Left lung (tissue), 10 donors: Measurements from ENCODE around the gene ATAD3A. TPM values are rescaled to one million over a fixed set of nuclear protein-coding genes. Genes with fewer than 3 reads are reported as not detected.
A peak's percentile ranks its signal among the peaks of the same experiment; 100 is the strongest.

Experiments
- ATAC-seq: fragments of 200-7000 bp; cut with Tn5 transposase; one replicate; pipeline ENCODE4 v1.9.1; 2020; ENCODE audit warnings: moderate library complexity
- DNase-seq, 4 donors: peaks; one replicate each; pipeline ENCODE4 v3.0.0-alpha.2; 2013 to 2020
- H3K27ac ChIP-seq, 2 donors: fragments of 200-600 bp; sonication (generic) in 1 of 2; one replicate each; pipeline versions ENCODE4 v1.5.0 to v1.8.0; 2020 to 2021
- H3K27me3 ChIP-seq, 2 donors: fragments of 200-600 bp; sonication (generic) in 1 of 2; one replicate each; pipeline versions ENCODE4 v1.5.0 to v1.8.0; 2020 to 2021
- H3K36me3 ChIP-seq, 2 donors: fragments of 200-600 bp; sonication (generic) in 1 of 2; one replicate each; pipeline versions ENCODE4 v1.5.0 to v1.8.0; 2020 to 2021
- H3K4me1 ChIP-seq, 2 donors: fragments of 200-600 bp; one replicate each; pipeline ENCODE4 v1.8.0; 2021
- H3K4me3 ChIP-seq, 2 donors: fragments of 200-600 bp; sonication (generic) in 1 of 2; one replicate each; pipeline versions ENCODE4 v1.5.0 to v1.8.0; 2020 to 2021; ENCODE audit warnings: mild to moderate bottlenecking in 1 of 2
- H3K9me3 ChIP-seq, 2 donors: fragments of 200-600 bp; sonication (generic) in 1 of 2; one replicate each; pipeline versions ENCODE4 v1.5.0 to v1.8.0; 2020 to 2021
- CTCF ChIP-seq, 2 donors: fragments of 200-600 bp; sonication (generic) in 1 of 2; IDR thresholded peaks; one replicate each; pipeline versions ENCODE4 v1.5.0 to v1.8.0; 2021; ENCODE audit warnings: antibody characterized with exemption in 2 of 2
- intact Hi-C, 2 donors: fragments of 100-400 bp; cut with DNase I; formaldehyde crosslinking; loops; one replicate each; pipeline versions ENCODE4 v1.11.2 to v1.14.2; 2022
- polyA plus RNA-seq, 6 donors: library from polyadenylated mRNA; unstranded; fragments of 120-200 nt; gene quantifications; one replicate each; pipeline ENCODE4 v1.2.1, GENCODE V29; 2013; ENCODE audit not compliant: insufficient read length in 6 of 6
- total RNA-seq, 2 donors: library from RNA; stranded (reverse); fragmentation: NEBNext Ultra II Directional; extraction: Animal tissue kit (Norgen Biotek cat#: 25700); gene quantifications; one replicate each; pipeline ENCODE4 v1.2.1, GENCODE V29; 2021
- donor health status: DM: no; HTN: yes; CAD: no.
- donor health status: DM: no; HTN: no; CAD: no.

Gene ATAD3A
- total and polyA plus RNA-seq, 8 donors: 12.1 to 37.8 (median 20.1) TPM

- no peak for DNase-seq
- intact Hi-C loops: no loop called here
- Histone ChIP-seq H3K36me3 (peaks cover 0 to 40% of the 10 kb centered on the region in 2 donors), H3K4me3 (no peak overlapping the region), H3K9me3 (no peaks in the 10 kb centered on the region), H3K4me1 (peaks cover 0 to 17% of the 10 kb centered on the region in 2 donors), H3K27me3 (peaks cover 0 to 19% of the 10 kb centered on the region in 2 donors), H3K27ac (no peak overlapping the region)
- TF ChIP-seq CTCF (IDR thresholded peaks at IDR 0.05): no peak
- ATAC-seq: no peak
Observed at GRCh38 chr1:1537626-1538250, 25.8 kb downstream of the ATAD3A start.

DNA sequence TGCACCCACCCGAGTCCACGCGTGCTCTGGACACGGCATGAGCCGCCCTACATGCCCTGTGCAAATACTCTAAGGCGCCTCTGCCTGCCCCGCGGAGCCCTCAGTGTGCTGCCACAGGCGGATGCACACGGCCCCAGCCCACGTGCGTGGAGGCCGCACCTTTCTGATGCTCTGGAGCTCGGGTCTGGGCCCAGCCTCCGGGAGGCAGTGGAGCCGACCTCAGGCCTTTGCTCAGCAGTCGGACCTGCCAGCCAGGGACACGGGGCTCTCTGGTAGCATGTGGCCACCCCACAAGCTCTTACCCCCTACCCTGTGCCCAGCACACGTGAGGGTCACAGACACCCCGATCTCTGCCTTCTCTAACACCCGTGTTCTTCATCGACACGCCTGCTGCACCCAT lies 26.4 kb downstream of the ATAD3A start:
- Histone ChIP-seq H3K4me3 (no peak overlapping the region), H3K27ac (no peak overlapping the region), H3K36me3 (peaks cover 0 to 45% of the 10 kb centered on the region in 2 donors), H3K9me3 (no peaks in the 10 kb centered on the region), H3K4me1 (peaks cover 0 to 17% of the 10 kb centered on the region in 2 donors), H3K27me3 (peaks cover 0 to 19% of the 10 kb centered on the region in 2 donors)
- DNase-seq: no peak
- TF ChIP-seq CTCF (IDR thresholded peaks at IDR 0.05): no peak
- ATAC-seq: no peak
- intact Hi-C loops: no loop called here

DNA sequence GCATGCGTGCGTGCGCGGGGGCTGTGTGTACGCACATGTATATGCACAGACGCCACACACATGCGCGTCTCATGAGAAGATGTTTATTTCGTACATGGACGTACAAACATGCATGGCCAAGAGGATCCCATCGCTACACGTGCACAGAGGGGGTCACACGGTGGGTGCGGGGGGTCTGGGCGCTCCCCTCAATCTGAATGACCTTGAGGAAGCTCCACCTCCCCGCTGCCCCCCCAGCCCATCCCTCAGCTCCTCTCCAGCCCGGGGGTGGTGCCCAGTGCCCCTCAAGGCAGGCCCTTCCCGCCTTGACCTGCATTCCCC lies 27.0 kb downstream of the ATAD3A start:
- TF ChIP-seq CTCF (IDR thresholded peaks at IDR 0.05): no peak
- Histone ChIP-seq H3K9me3 (no peaks in the 10 kb centered on the region), H3K27me3 (peaks cover 0 to 19% of the 10 kb centered on the region in 2 donors), H3K4me1 (peaks cover 0 to 17% of the 10 kb centered on the region in 2 donors), H3K27ac (no peak overlapping the region), H3K4me3 (peak overlapping the region in 1 of 2 donors; percentile 38), H3K36me3 (peaks cover 0 to 50% of the 10 kb centered on the region in 2 donors)
- no peak for DNase-seq
- intact Hi-C loops: no loop called here
- no peak for ATAC-seq

DNA sequence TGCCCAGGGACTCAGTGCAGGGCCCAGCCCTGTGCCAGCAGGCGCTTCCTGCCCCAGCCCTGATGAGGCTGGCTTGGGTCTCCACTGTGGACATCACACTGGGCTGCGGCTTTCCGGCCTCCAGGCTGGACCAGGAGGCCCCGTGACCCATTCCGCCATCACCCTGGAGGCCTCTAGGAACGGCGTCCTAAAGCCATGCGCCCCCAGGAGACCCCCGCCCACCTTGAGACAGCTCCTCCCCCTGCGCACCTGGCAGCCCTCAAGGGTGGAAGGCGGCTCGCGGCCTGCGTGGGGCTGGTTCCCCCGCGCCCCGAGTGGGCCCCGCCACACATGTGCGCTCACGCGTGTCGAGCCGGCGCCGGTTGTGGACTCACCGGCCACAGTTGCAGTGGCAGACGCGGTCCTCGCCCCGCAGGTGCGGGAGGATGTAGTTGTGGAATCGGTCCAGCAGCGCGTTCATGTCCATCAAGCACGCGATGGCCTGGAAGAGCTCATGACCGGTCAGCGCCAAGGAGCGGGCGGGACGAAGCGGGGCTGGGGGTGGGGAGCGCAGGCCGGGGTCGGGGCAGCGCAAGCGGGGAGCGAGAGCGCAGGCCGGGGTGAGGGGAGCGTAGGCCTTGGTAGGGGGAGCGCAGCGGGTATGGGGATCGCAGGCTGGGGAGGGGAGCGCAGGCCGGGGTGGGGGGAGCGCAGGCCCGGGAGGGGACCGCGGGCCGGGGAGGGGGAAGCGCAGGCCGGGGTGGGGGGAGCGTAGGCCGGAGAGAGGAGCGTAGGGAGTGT lies 27.5 kb downstream of the ATAD3A start:
- peak; percentile 9 for ATAC-seq
- intact Hi-C loops: no loop called here
- Histone ChIP-seq H3K4me1 (peaks cover 0 to 17% of the 10 kb centered on the region in 2 donors), H3K36me3 (peaks cover 0 to 50% of the 10 kb centered on the region in 2 donors), H3K4me3 (peak overlapping the region; percentile 22 to 38), H3K27ac (no peak overlapping the region), H3K9me3 (no peaks in the 10 kb centered on the region), H3K27me3 (peaks cover 0 to 19% of the 10 kb centered on the region in 2 donors)
- DNase-seq: peak in 1 of 4 donors; percentile 52
- no peak for TF ChIP-seq CTCF (IDR thresholded peaks at IDR 0.05)

GRCh38 chr1:1540090-1540817 lies 28.3 kb downstream of the ATAD3A start, which contains the start of gene TMEM240:
Gene TMEM240, minus strand, starts transcription at chr1:1540624. Its CDS starts 278 bp downstream, at chr1:1540346.
- peaks cover 0 to 17% of the 10 kb centered on the region in 2 donors for H3K4me1 ChIP-seq
- peaks cover 0 to 19% of the 10 kb centered on the region in 2 donors for H3K27me3 ChIP-seq
- ATAC-seq (peak; percentile 82), DNase-seq (peak in 3 of 4 donors; percentile 56 to 83 (median 78))
- peak within 1 kb of the TSS; percentile 22 to 38 for H3K4me3 ChIP-seq
- peaks cover 0 to 48% of the 10 kb centered on the region in 2 donors for H3K36me3 ChIP-seq
- intact Hi-C loops: no loop called here
- H3K9me3 ChIP-seq: no peaks in the 10 kb centered on the region
- H3K27ac ChIP-seq: no peak within 1 kb of the TSS
- no peak for TF ChIP-seq CTCF (IDR thresholded peaks at IDR 0.05)
